Stomach smooth muscle (tissue), 2 donors: ENCODE data around the gene NAA11.

Source experiments
- H3K27ac ChIP-seq: one replicate; pipeline ENCODE4 v1.7.0; 2013; ENCODE audit warnings: mild to moderate bottlenecking, low read length, inconsistent platforms
- H3K27me3 ChIP-seq, 2 donors: one replicate each; pipeline ENCODE4 v1.7.0; 2013; ENCODE audit warnings: low read length in 2 of 2; ENCODE audit not compliant: insufficient read depth in 2 of 2, control insufficient read depth in 1 of 2
- H3K36me3 ChIP-seq, 2 donors: one replicate each; pipeline ENCODE4 v1.7.0; 2013; ENCODE audit warnings: low read length in 2 of 2; ENCODE audit not compliant: control insufficient read depth in 2 of 2, insufficient read depth in 2 of 2
- H3K4me1 ChIP-seq: one replicate; pipeline ENCODE4 v1.7.0; 2013; ENCODE audit warnings: low read length; ENCODE audit not compliant: control insufficient read depth, insufficient read depth
- H3K4me3 ChIP-seq, 2 donors: one replicate each; pipeline ENCODE4 v1.7.0; 2013; ENCODE audit warnings: low read length in 2 of 2
- H3K9ac ChIP-seq, 2 donors: one replicate each; pipeline ENCODE4 v1.7.0; 2013; ENCODE audit warnings: low read length in 2 of 2, mild to moderate bottlenecking in 1 of 2
- H3K9me3 ChIP-seq, 2 donors: one replicate each; pipeline ENCODE4 v1.7.0; 2013; ENCODE audit warnings: low read length in 2 of 2; ENCODE audit not compliant: control insufficient read depth in 2 of 2
- donor health status: healthy.
- donor health status: Pancreatic carcinoma.

NAA11 gene

DNA sequence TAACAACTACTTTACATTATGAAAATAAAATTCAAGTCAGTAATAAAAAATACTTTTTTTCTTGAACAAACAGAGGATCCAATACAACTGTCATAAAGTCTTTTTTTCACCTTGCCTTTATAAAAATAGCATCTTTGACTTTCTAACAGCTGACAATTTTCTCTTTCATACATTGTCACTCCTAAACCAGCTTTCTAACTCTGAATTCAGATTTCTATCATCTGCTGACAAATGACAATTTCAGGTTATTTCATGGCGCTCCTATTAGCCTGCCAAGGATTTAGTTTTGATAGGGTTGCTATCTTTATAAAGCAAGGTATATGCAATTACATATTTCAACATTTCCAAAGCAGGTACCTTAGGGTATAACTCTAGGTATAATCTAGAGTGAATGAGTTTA is 14.6 kb downstream of the NAA11 start:
- Histone ChIP-seq H3K27ac (no peak overlapping the region), H3K4me1 (no peaks in the 10 kb centered on the region), H3K36me3 (no peaks in the 10 kb centered on the region), H3K27me3 (no peaks in the 10 kb centered on the region), H3K9ac (no peak overlapping the region), H3K9me3 (no peaks in the 10 kb centered on the region), H3K4me3 (no peak overlapping the region)

DNA sequence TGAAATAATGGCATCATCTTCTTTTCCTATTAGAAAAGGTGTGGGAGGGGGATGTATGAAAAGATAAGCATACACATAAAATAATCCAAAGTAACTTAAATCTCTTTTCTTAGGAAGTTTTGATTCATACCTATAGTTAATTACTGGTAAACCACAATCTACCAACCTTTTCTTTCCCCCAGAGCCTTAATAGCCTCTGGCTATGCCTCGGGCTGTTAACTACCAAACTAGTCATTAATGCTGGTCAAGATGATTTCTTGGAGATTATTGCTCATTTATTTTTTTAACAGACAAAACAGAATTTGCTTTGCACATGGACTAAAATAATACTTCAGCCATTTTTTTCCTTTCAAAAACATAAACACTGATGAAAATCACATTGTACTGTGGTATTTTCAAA is 16.9 kb downstream of the NAA11 start:
- H3K4me1 ChIP-seq: no peaks in the 10 kb centered on the region
- H3K4me3 ChIP-seq: no peak overlapping the region
- no peaks in the 10 kb centered on the region for H3K27me3 ChIP-seq
- no peak overlapping the region for H3K27ac ChIP-seq
- H3K9ac ChIP-seq: no peak overlapping the region
- no peaks in the 10 kb centered on the region for H3K36me3 ChIP-seq
- H3K9me3 ChIP-seq: no peaks in the 10 kb centered on the region

DNA sequence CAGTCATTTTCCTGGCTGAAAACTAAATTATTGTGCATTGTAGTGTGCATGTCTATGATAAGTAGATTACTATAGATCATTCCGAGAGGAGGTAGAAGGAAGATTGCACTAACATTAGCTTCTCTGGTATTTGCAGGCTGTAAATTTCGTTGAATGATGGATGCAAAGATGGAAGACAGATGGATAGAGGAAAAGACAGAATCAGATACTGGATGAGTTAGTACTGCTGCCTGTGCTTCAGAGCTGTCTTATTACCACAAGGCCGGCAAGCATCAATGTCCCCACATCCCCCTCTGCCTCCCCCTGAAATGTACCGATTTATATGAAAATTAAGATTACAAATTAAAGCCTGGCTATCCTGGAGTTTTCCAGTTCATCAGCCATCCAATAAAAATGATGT is 17.7 kb downstream of the NAA11 start:
- no peak overlapping the region for H3K4me3 ChIP-seq
- no peak overlapping the region for H3K9ac ChIP-seq
- no peaks in the 10 kb centered on the region for H3K4me1 ChIP-seq
- H3K27me3 ChIP-seq: no peaks in the 10 kb centered on the region
- no peak overlapping the region for H3K27ac ChIP-seq
- no peaks in the 10 kb centered on the region for H3K36me3 ChIP-seq
- H3K9me3 ChIP-seq: no peaks in the 10 kb centered on the region

DNA sequence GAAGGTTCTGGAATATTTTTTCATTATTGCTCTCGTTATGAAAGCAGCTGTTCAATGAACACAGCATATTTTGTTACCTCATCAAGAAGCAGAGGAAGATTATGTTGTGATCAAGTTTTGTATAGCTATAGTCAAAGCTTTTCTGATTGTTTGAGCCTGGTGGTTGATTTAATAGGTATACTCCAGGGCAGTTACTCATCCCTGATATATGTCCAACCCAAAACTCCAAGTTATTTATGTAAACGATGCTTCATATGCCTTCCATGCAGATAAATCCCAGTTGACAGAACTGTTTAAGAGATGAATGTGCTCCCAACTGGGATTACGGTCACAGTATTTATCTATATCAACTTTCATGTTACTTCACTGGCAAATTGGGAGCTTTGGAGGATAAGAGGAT is 19.1 kb downstream of the NAA11 start:
- no peak overlapping the region for H3K4me3 ChIP-seq
- no peaks in the 10 kb centered on the region for H3K36me3 ChIP-seq
- H3K4me1 ChIP-seq: no peaks in the 10 kb centered on the region
- H3K27me3 ChIP-seq: no peaks in the 10 kb centered on the region
- no peak overlapping the region for H3K27ac ChIP-seq
- H3K9me3 ChIP-seq: no peaks in the 10 kb centered on the region
- H3K9ac ChIP-seq: no peak overlapping the region

DNA sequence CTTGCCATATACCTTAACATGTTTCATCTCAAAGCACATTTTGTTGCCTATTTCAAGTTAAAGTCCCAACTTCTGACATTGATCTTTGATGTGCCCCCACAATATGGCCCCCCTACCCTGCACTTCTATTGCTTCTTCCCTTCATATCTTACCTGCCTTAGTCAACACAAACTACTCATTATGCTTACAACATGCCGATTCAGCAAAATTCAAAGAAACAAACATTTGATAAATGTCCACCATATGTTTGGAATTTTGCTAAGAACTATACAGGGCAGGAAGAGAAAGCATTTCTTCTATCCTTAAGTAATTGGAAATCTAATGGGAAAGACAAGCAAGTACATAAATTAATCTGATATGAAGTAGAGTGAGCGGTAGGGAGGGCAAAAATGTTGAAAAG is 25.6 kb downstream of the NAA11 start:
- Histone ChIP-seq H3K9ac (no peak overlapping the region), H3K9me3 (no peaks in the 10 kb centered on the region), H3K4me3 (no peak overlapping the region), H3K36me3 (no peaks in the 10 kb centered on the region), H3K27me3 (no peaks in the 10 kb centered on the region), H3K27ac (no peak overlapping the region), H3K4me1 (no peaks in the 10 kb centered on the region)

DNA sequence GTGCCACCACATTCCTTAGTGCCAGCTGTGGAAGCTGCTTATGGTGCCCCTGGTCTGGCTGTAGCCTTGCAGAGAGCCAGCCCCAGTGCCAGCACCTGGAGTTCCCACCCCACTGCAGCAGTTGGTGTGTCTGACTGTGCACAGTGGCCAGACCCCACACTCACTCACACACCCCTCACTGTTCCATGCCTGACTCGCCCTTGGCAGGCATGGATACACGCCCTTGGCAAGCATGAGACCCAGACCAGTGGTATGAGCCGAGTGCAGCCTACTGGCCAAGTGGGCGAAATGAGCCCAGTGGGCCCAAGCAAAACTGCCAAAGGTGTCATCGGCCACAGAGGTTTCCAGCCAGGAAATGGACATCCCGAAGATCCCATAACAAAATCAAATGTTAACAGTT is 27.4 kb downstream of the NAA11 start:
- Histone ChIP-seq H3K9me3 (no peaks in the 10 kb centered on the region), H3K4me1 (no peaks in the 10 kb centered on the region), H3K27ac (no peak overlapping the region), H3K27me3 (no peaks in the 10 kb centered on the region), H3K36me3 (no peaks in the 10 kb centered on the region), H3K9ac (no peak overlapping the region), H3K4me3 (no peak overlapping the region)

DNA sequence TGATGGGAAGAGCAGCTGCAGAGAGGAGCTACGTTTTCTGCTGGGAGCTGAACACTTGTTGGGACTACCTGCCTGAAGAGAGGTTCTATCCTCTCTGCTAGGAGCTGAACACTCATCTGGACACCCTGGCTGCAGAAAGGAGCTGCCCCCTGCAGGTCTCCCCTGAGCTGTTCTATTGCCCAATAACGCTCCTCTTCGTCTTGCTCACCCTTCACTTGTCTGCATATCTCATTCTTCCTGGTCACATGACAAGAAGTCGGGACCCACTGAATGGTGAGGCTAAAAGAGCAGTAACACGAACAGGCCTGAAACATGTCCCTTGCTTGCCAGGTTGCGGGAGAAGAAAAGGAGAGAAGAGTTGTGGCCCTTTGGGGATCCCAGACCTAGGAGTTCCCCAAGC is 27.8 kb downstream of the NAA11 start:
- Histone ChIP-seq H3K9ac (no peak overlapping the region), H3K9me3 (no peaks in the 10 kb centered on the region), H3K27me3 (no peaks in the 10 kb centered on the region), H3K4me1 (no peaks in the 10 kb centered on the region), H3K4me3 (no peak overlapping the region), H3K36me3 (no peaks in the 10 kb centered on the region), H3K27ac (no peak overlapping the region)

DNA sequence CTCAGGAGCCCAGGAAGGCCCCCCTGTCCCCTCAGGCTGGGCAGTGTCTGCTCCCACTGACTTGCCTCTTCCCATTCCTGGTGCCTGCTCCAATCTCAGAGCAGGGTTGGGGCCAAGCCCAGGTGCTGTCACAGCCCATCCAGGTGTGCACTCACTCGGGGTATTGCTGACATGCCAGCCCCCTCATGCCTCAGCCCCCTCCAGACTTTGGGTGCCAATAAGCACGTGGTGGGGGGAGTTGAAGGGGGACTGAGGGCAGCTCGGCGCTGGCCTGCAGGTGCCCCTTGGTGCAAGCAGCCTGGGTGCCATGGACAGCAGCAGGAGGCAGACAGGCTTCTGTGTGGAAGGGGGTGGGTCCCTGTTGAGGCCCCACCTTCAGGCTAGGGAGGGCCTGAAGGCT is 28.4 kb downstream of the NAA11 start:
- Histone ChIP-seq H3K9ac (no peak overlapping the region), H3K4me1 (no peaks in the 10 kb centered on the region), H3K27ac (no peak overlapping the region), H3K4me3 (no peak overlapping the region), H3K9me3 (no peaks in the 10 kb centered on the region), H3K36me3 (no peaks in the 10 kb centered on the region), H3K27me3 (no peaks in the 10 kb centered on the region)

DNA sequence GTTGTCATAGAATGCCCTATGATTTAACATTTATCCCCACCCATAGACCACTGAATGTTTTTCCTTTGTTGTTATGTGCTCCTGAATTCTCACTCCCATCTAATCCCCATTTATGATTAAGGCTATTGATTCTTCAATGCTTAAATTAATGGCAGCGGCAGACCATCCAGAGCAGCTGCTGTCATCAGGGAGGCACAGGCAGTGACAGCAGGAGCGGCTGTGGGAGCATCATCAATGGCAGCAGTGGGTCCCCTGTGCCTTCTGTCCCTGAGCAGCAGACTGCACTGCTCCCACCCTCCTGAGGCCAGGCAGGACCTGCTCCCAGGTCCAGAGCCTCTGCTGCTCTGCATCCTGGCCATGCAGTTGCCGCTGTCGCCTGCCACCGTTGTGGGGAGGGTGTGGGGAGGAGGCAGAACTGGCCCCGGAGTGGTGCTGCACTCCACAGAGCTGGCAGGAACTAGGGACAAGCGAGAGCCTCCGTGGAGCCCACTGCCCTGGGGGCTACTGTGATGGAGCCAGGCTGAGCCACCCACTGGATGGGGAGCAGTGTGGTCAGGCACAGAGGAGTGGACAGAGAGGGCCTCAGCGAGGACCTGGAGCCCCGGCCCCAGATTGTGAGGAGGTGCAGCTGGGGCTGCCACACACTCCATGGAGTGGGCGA is 29.0 kb downstream of the NAA11 start:
- Histone ChIP-seq H3K9ac (no peak overlapping the region), H3K4me3 (no peak overlapping the region)

DNA sequence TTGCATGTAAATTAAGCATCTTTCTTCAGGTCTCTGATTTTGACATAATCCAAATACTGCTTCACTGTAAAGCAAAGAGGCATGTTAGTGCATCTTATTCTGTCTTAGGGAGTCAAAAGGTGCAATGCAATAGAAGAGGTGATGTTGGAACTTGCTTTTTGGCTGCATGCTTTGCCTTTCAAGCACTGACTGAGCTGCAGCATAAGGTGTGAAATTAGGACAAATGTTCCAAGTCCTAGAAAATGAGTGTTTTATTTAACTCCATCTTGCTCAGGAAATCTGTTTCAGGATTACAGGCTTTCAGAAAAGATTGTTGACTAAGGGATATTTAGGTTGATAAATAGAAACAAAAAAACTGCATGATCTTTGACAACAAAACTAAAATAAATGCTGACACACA is 30.8 kb downstream of the NAA11 start:
- no peak overlapping the region for H3K27ac ChIP-seq
- H3K9ac ChIP-seq: no peak overlapping the region
- H3K9me3 ChIP-seq: no peaks in the 10 kb centered on the region
- H3K4me3 ChIP-seq: no peak overlapping the region
- no peaks in the 10 kb centered on the region for H3K27me3 ChIP-seq
- H3K36me3 ChIP-seq: no peaks in the 10 kb centered on the region
- no peaks in the 10 kb centered on the region for H3K4me1 ChIP-seq

More for the DNA sequence above, 29.0 kb downstream of the NAA11 start:
- Histone ChIP-seq H3K27ac (no peak overlapping the region), H3K4me1 (no peaks in the 10 kb centered on the region), H3K9me3 (no peaks in the 10 kb centered on the region), H3K27me3 (no peaks in the 10 kb centered on the region), H3K36me3 (no peaks in the 10 kb centered on the region)

DNA sequence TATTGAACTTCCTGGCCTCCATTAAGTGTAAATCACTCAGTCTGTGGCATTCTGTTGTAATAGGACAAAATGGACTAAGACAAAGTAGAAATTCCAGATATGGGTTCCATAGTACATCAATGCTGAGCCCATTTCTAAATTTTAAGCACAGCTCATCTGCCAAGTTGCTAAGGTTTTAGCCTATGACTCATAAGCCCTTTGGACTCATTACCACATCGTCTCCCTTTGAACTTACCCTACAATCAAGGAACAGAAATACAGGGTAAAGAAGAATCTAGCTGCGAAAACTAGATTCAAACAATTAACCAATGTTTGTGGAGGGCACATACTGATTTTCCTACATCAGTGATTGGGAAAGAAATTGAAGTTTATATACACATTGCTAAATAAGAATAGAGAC is 31.8 kb downstream of the NAA11 start:
- Histone ChIP-seq H3K4me3 (no peak overlapping the region), H3K4me1 (no peaks in the 10 kb centered on the region), H3K36me3 (no peaks in the 10 kb centered on the region), H3K27me3 (no peaks in the 10 kb centered on the region), H3K9me3 (no peaks in the 10 kb centered on the region), H3K9ac (no peak overlapping the region), H3K27ac (no peak overlapping the region)
